Measurements from ENCODE around the gene MYO1E.

MYO1E gene

GRCh38 chr15:59268852-59269407 is 103.7 kb downstream of the MYO1E start:
- no peak for DNase-seq (ENCODE audit: low read depth in 2 of 3, low spot score in 2 of 3)

- DNase-seq (ENCODE audit: low read depth in 2 of 3, low spot score in 2 of 3) = no peak
Measured at GRCh38 chr15:59268168-59268851, 104.4 kb downstream of the MYO1E start.

GRCh38 chr15:59266028-59266427 is 106.6 kb downstream of the MYO1E start:
- no peak for DNase-seq (ENCODE audit: low read depth in 2 of 3, low spot score in 2 of 3)

- DNase-seq (ENCODE audit: low read depth in 2 of 3, low spot score in 2 of 3) = no peak
Measured at GRCh38 chr15:59262316-59262715, 110.4 kb downstream of the MYO1E start.

- no peak for DNase-seq (ENCODE audit: low read depth in 2 of 3, low spot score in 2 of 3)
Measured at GRCh38 chr15:59260090-59260489, 112.6 kb downstream of the MYO1E start.

GRCh38 chr15:59259137-59259943 is 113.3 kb downstream of the MYO1E start:
- DNase-seq (ENCODE audit: low read depth in 2 of 3, low spot score in 2 of 3) = no peak

- no peak for DNase-seq (ENCODE audit: low read depth in 2 of 3, low spot score in 2 of 3)
Measured at GRCh38 chr15:59258317-59258716, 114.4 kb downstream of the MYO1E start.

GRCh38 chr15:59257140-59257539 is 115.5 kb downstream of the MYO1E start:
- no peak for DNase-seq (ENCODE audit: low read depth in 2 of 3, low spot score in 2 of 3)

GRCh38 chr15:59256482-59256881 is 116.2 kb downstream of the MYO1E start:
- no peak for DNase-seq (ENCODE audit: low read depth in 2 of 3, low spot score in 2 of 3)

- no peak for DNase-seq (ENCODE audit: low read depth in 2 of 3, low spot score in 2 of 3)
Measured at GRCh38 chr15:59255680-59256336, 116.9 kb downstream of the MYO1E start.

- no peak for DNase-seq (ENCODE audit: low read depth in 2 of 3, low spot score in 2 of 3)
Measured at GRCh38 chr15:59252137-59252536, 120.5 kb downstream of the MYO1E start.

GRCh38 chr15:59251001-59251845 is 121.4 kb downstream of the MYO1E start:
- no peak for DNase-seq (ENCODE audit: low read depth in 2 of 3, low spot score in 2 of 3)

- DNase-seq (ENCODE audit: low read depth in 2 of 3, low spot score in 2 of 3) = no peak
Measured at GRCh38 chr15:59250249-59250648, 122.4 kb downstream of the MYO1E start.

GRCh38 chr15:59249816-59250215 is 122.9 kb downstream of the MYO1E start:
- no peak for DNase-seq (ENCODE audit: low read depth in 2 of 3, low spot score in 2 of 3)

GRCh38 chr15:59247364-59247763 is 125.3 kb downstream of the MYO1E start:
- DNase-seq (ENCODE audit: low read depth in 2 of 3, low spot score in 2 of 3) = no peak

GRCh38 chr15:59245559-59245958 is 127.1 kb downstream of the MYO1E start:
- DNase-seq (ENCODE audit: low read depth in 2 of 3, low spot score in 2 of 3) = no peak

GRCh38 chr15:59244337-59244736 is 128.3 kb downstream of the MYO1E start:
- DNase-seq (ENCODE audit: low read depth in 2 of 3, low spot score in 2 of 3) = no peak

GRCh38 chr15:59243622-59244021 is 129.0 kb downstream of the MYO1E start:
- no peak for DNase-seq (ENCODE audit: low read depth in 2 of 3, low spot score in 2 of 3)

- no peak for DNase-seq (ENCODE audit: low read depth in 2 of 3, low spot score in 2 of 3)
Measured at GRCh38 chr15:59242649-59243048, 130.0 kb downstream of the MYO1E start.

GRCh38 chr15:59240036-59240435 is 132.6 kb downstream of the MYO1E start:
- no peak for DNase-seq (ENCODE audit: low read depth in 2 of 3, low spot score in 2 of 3)

GRCh38 chr15:59237924-59238331 is 134.7 kb downstream of the MYO1E start:
- DNase-seq (ENCODE audit: low read depth in 2 of 3, low spot score in 2 of 3) = no peak

All from activated CD8-positive, alpha-beta memory T cell treated with anti-CD3 and anti-CD28 coated beads for 48 hours (primary cell).